Measurements from ENCODE around the gene ZBTB6. TPM values are rescaled to one million over a fixed set of nuclear protein-coding genes. Genes with fewer than 3 reads are reported as not detected.

ZBTB6 gene
- total and polyA plus RNA-seq, 9 of the 15 experiments (the other 6 are each of a cell fraction or from before 2014, with no cell fraction given): 1.4 to 7.2 (median 5.3) TPM

DNA sequence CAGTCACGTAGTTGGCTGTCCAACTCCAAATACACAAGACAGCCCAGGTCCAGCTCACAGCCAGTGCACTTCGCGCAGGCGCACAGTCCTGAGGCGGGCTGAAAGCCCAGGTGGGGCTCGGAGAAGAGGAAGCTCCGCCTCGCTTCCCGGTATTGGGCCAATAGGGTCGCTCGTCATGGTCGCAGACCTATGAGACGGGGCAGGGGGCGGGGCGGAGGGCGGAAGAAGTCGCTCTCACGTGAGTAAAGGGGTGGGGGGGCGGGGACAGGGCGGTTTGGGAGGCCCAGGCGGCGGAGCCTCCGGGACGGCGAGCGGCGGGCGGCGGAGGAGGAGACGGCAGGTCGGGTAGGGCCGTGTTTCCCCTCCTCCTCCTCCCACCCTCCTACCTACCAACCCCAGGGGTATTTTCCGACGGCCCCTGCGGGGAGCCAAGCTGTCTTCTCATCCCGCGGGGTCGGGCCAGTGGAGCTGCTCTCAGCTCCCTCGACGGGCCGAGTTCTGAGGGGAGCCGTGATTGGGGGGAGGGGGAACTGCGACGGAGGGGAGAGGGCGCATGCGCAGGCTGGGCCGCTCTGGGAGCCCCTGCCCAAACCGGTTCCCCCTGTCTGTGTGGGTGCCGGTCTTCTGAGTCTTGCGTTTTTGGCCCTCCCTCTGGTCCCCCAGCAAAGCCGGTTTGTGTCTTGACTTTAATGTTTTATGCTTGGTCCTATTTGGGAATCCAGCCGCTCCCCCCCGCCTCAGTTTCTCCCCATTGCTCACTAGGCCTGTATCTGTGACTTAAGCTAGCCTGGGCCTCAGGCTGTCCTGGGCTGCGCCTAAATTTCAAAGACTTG lies 27.8 kb upstream of the ZBTB6 start, which contains the start of gene RABGAP1 (continued):
- TF ChIP-seq PRMT5 (CRISPR knock-in tag; IDR thresholded peaks at IDR 0.05): no peak
- TF ChIP-seq, protein P1, sequence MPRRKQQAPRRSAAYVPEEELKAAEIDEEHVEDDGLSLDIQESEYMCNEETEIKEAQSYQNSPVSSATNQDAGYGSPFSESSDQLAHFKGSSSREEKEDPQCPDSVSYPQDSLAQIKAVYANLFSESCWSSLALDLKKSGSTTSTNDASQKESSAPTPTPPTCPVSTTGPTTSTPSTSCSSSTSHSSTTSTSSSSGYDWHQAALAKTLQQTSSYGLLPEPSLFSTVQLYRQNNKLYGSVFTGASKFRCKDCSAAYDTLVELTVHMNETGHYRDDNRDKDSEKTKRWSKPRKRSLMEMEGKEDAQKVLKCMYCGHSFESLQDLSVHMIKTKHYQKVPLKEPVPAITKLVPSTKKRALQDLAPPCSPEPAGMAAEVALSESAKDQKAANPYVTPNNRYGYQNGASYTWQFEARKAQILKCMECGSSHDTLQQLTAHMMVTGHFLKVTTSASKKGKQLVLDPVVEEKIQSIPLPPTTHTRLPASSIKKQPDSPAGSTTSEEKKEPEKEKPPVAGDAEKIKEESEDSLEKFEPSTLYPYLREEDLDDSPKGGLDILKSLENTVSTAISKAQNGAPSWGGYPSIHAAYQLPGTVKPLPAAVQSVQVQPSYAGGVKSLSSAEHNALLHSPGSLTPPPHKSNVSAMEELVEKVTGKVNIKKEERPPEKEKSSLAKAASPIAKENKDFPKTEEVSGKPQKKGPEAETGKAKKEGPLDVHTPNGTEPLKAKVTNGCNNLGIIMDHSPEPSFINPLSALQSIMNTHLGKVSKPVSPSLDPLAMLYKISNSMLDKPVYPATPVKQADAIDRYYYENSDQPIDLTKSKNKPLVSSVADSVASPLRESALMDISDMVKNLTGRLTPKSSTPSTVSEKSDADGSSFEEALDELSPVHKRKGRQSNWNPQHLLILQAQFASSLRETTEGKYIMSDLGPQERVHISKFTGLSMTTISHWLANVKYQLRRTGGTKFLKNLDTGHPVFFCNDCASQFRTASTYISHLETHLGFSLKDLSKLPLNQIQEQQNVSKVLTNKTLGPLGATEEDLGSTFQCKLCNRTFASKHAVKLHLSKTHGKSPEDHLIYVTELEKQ (CRISPR knock-in tag; IDR thresholded peaks at IDR 0.05): no peak
- TF ChIP-seq POLR2B (IDR thresholded peaks at IDR 0.05; ENCODE audit: low read depth, partially characterized antibody): peak; percentile 54
- TF ChIP-seq WHSC1 (IDR thresholded peaks at IDR 0.05; ENCODE audit: low read length): no peak
- TF ChIP-seq PHTF2 (CRISPR knock-in tag; IDR thresholded peaks at IDR 0.05): no peak
- no peak for TF ChIP-seq PYGO2 (tag; IDR thresholded peaks at IDR 0.05)
- TF ChIP-seq TAF15 (IDR thresholded peaks at IDR 0.05; ENCODE audit: low read depth, low read length): no peak
- no peak for TF ChIP-seq KDM2B (CRISPR knock-in tag; IDR thresholded peaks at IDR 0.05)
- TF ChIP-seq CHAMP1 (IDR thresholded peaks at IDR 0.05): 0 out of 2 replicates have a peak, but pooled peaks have one; percentile 10
- peak; percentile 56; the same call in 1 of the 2 replicates for TF ChIP-seq EP400 (IDR thresholded peaks at IDR 0.05)
- TF ChIP-seq ETS1 (conservative IDR thresholded peaks at IDR 0.05; ENCODE audit: control insufficient read depth, low read depth, low read length): no peak
- TF ChIP-seq, protein P2, sequence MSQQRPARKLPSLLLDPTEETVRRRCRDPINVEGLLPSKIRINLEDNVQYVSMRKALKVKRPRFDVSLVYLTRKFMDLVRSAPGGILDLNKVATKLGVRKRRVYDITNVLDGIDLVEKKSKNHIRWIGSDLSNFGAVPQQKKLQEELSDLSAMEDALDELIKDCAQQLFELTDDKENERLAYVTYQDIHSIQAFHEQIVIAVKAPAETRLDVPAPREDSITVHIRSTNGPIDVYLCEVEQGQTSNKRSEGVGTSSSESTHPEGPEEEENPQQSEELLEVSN (IDR thresholded peaks at IDR 0.05; ENCODE audit: borderline replicate concordance in 1 of 2, extremely low read depth in 1 of 2, insufficient read depth in 1 of 2, insufficient read length in 1 of 2, low read depth in 1 of 2, low read length in 1 of 2, poor library complexity in 1 of 2, severe bottlenecking in 1 of 2): peak in 1 of 2 experiments; percentile 15
- no peak for TF ChIP-seq HNRNPUL1 (IDR thresholded peaks at IDR 0.05; ENCODE audit: low read length)
- no peak for TF ChIP-seq PHB2 (IDR thresholded peaks at IDR 0.05; ENCODE audit: low read depth)
- no peak for TF ChIP-seq THRAP3 (IDR thresholded peaks at IDR 0.05; ENCODE audit: borderline replicate concordance)
- TF ChIP-seq POLR2AphosphoS2 (IDR thresholded peaks at IDR 0.05; ENCODE audit: low read length): peak; percentile 97
- no peak for TF ChIP-seq CBX2 (IDR thresholded peaks at IDR 0.05; ENCODE audit: insufficient read depth, low read length, poor library complexity, severe bottlenecking)
- peak; percentile 77 for TF ChIP-seq TFAP4 (CRISPR knock-in tag; IDR thresholded peaks at IDR 0.05; ENCODE audit: borderline replicate concordance)
